GM21360 (cell line): ENCODE measurements around the gene TTC33.
A peak's percentile ranks its signal among the peaks of the same experiment; 100 is the strongest.

Experiments used
- ATAC-seq: cut with Tn5 transposase; IDR thresholded peaks from one replicate; pipeline ENCODE4 v1.9.1; 2021; ENCODE audit warnings: mild to moderate bottlenecking, moderate library complexity; ENCODE audit not compliant: unreplicated experiment

TTC33 gene

GRCh38 chr5:40491644-40492043 lies 264.1 kb downstream of the TTC33 start:
- no peak for ATAC-seq

GRCh38 chr5:40490464-40491111 lies 265.2 kb downstream of the TTC33 start:
- peak; percentile 50 for ATAC-seq

GRCh38 chr5:40489421-40489820 lies 266.3 kb downstream of the TTC33 start:
- ATAC-seq = no peak

- ATAC-seq = peak; percentile 41
Observed at GRCh38 chr5:40486437-40487275, 269.1 kb downstream of the TTC33 start.

- peak; percentile 55 for ATAC-seq
Observed at GRCh38 chr5:40485021-40485998, 270.5 kb downstream of the TTC33 start.

- ATAC-seq = peak; percentile 47
Observed at GRCh38 chr5:40484495-40484894, 271.3 kb downstream of the TTC33 start.

- no peak for ATAC-seq
Observed at GRCh38 chr5:40483316-40483715, 272.4 kb downstream of the TTC33 start.

GRCh38 chr5:40481241-40481640 lies 274.5 kb downstream of the TTC33 start:
- ATAC-seq = no peak

GRCh38 chr5:40480392-40480791 lies 275.4 kb downstream of the TTC33 start:
- ATAC-seq = no peak

GRCh38 chr5:40479939-40480338 lies 275.8 kb downstream of the TTC33 start:
- ATAC-seq = no peak

- no peak for ATAC-seq
Observed at GRCh38 chr5:40478766-40479165, 277.0 kb downstream of the TTC33 start.

- no peak for ATAC-seq
Observed at GRCh38 chr5:40477856-40478546, 277.8 kb downstream of the TTC33 start.

GRCh38 chr5:40475561-40475960 lies 280.2 kb downstream of the TTC33 start:
- ATAC-seq = no peak

- no peak for ATAC-seq
Observed at GRCh38 chr5:40474250-40474649, 281.5 kb downstream of the TTC33 start.

GRCh38 chr5:40465416-40465815 lies 290.3 kb downstream of the TTC33 start:
- no peak for ATAC-seq

- ATAC-seq = no peak
Observed at GRCh38 chr5:40464511-40464910, 291.2 kb downstream of the TTC33 start.
